ENCODE measurements around the gene PAFAH2.
"Not testable (repeated sequence)": the region's sequence is repeated elsewhere in the genome, so short reads cannot be mapped to it uniquely, and the experiment has no call there.

Gene PAFAH2

DNA sequence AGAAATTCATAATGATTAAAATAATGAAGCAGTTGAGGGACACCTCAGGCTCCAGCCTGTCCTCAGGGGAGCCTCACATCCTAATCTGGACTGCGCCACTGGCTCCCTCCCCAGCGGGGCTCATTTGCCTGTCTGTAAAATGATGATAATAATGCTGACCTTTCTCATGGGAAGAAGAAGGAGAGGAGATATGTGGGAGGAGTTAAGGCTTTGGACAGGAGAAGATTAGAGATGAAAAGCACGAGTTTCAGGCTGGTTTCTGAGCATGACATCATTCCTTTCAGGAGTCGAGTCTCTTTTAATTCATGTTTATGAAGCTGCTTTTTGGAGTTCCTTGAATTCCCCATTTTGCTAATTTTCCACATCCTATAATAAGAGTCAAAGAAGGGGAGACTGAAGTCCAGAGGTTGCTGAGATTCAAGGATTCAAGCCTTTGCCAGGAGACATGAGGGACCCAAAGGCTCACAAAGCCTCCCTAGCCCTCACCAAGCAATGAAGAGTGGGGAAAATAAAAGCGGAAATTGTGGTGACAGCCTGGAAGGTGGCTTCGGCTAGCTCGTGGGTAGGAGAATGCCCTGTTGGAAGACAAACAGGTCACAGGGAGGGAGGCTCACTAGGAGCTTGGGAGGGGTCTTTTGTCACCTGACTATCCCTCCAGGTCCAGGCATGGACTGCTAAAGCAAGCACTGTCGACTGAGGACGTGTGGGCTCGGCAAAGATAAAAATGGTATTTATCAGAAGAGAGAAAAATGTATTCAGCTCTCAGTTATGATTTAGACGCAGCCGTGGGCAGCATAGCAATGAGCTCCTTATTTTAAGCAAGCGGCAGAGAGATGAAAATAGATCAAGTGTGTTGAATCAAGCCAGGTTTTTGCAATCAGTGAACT lies 64.1 kb downstream of the PAFAH2 start:
- TF ChIP-seq, protein P1, sequence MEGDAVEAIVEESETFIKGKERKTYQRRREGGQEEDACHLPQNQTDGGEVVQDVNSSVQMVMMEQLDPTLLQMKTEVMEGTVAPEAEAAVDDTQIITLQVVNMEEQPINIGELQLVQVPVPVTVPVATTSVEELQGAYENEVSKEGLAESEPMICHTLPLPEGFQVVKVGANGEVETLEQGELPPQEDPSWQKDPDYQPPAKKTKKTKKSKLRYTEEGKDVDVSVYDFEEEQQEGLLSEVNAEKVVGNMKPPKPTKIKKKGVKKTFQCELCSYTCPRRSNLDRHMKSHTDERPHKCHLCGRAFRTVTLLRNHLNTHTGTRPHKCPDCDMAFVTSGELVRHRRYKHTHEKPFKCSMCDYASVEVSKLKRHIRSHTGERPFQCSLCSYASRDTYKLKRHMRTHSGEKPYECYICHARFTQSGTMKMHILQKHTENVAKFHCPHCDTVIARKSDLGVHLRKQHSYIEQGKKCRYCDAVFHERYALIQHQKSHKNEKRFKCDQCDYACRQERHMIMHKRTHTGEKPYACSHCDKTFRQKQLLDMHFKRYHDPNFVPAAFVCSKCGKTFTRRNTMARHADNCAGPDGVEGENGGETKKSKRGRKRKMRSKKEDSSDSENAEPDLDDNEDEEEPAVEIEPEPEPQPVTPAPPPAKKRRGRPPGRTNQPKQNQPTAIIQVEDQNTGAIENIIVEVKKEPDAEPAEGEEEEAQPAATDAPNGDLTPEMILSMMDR (conservative IDR thresholded peaks at IDR 0.05; ENCODE audit: low read depth, low read length) = no peak
- H3K4me3 ChIP-seq (ENCODE audit: low read depth, low read length) = no peak overlapping the region

DNA sequence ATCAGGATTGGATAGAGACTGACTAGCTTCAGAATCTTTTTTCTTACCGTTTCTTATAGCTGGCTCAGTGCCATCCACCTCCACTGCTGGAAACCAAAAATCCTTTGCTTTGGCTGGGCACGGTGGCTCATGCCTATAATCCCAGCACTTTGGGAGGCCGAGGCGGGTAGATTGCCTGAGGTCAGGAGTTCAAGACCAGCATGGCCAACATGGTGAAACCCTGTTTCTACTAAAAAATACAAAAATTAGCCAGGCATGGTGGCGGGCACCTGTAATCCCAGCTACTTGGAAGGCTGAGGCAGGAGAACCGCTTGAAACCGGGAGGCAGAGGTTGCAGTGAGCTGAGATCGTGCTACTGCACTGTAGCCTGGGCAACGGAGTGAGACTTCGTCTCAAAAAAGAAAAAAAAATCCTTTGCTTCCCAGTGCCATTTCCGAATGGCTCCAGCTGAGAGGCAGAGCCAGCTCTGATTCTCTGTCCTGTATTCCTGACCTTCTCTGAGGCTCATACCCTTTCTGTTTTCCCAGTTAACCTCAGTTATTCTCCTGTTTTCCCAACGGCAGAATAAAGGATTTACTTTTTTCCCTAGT lies 65.0 kb downstream of the PAFAH2 start:
- not testable (repeated sequence) for DNase-seq (ENCODE audit: low read depth); H3K4me3 ChIP-seq (ENCODE audit: low read depth, low read length)

More for the DNA sequence above, 64.1 kb downstream of the PAFAH2 start:
- no peak for DNase-seq (ENCODE audit: low read depth)

DNA sequence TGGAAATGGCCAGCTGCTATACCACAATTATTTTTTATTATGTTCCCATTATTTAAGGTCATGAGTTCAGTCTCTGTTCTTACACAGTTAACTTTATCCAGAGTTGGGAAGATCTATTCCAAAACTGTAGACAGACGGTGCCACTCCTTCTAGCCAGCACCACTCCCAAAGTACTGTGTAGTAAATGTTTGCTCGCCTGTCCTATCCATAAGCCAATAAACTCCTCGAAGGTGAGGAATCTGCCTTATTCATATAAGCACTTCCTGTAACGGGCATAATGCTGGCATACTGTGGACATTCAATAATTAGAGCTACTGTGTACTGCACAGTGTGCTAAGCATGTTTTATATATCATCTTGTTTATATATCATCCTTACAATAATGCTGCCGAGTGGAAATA lies 65.5 kb downstream of the PAFAH2 start:
- TF ChIP-seq, protein P1 (conservative IDR thresholded peaks at IDR 0.05; ENCODE audit: low read depth, low read length) = no peak
- DNase-seq (ENCODE audit: low read depth) = no peak
- H3K4me3 ChIP-seq (ENCODE audit: low read depth, low read length) = no peak overlapping the region

DNA sequence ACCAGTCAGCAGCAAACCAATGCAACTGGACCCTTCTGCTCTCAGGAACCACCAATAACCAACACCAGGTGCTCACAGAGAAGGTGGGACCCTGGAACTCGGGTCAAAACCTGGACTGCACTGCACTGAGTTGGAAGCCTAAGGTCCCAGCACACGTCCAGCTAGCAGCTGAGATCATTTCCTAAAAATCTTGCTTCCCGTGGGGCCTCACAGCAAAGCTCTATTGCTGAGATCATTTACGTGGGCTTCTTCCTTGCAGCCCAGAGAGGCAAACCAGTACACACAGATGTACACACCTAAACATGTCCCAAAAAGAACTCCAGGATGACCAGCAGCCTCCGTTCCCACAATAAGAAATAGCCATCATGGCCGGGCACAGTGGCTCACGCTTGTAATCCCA lies 68.8 kb downstream of the PAFAH2 start:
- DNase-seq (ENCODE audit: low read depth) = no peak
- no peak overlapping the region for H3K4me3 ChIP-seq (ENCODE audit: low read depth, low read length)
- TF ChIP-seq, protein P1 (conservative IDR thresholded peaks at IDR 0.05; ENCODE audit: low read depth, low read length) = no peak

DNA sequence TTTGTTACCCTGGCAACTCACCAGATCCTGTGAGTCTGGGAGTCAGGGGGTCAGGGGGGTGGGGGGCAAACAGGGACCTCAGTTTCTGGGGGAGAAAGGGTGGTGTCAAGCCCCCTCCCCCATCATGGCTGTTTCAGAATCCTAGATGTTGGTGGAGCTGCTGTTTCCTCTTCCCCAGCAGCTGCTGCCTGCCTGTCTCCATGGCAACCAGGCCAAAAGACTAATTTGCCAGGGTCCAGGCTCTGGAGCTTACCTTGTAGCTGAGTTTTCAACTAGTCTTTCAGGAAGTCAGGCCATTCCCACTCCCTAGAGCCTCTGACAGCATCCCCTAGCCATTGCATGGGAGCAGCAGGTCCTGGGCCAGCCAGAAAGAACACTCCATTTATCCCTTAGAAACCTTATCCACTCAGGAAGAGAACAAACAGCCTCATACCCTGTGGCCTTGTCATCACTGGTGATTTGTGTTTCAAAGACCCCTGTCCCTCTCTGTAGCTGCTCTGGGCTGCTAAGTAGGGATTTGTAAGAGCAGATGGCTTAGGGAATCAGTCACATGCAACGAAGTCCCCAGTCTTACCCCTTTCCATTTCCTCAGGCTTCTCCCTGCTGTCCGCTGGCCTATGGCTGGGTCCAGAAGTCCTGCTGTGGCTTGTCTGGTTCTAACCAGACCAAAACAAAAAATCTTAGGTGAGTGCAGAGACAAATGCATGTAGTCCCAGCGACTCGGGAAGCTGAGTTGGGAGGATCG lies 70.2 kb downstream of the PAFAH2 start:
- no peak overlapping the region for H3K4me3 ChIP-seq (ENCODE audit: low read depth, low read length)
- TF ChIP-seq, protein P1 (conservative IDR thresholded peaks at IDR 0.05; ENCODE audit: low read depth, low read length) = no peak
- DNase-seq (ENCODE audit: low read depth) = no peak

DNA sequence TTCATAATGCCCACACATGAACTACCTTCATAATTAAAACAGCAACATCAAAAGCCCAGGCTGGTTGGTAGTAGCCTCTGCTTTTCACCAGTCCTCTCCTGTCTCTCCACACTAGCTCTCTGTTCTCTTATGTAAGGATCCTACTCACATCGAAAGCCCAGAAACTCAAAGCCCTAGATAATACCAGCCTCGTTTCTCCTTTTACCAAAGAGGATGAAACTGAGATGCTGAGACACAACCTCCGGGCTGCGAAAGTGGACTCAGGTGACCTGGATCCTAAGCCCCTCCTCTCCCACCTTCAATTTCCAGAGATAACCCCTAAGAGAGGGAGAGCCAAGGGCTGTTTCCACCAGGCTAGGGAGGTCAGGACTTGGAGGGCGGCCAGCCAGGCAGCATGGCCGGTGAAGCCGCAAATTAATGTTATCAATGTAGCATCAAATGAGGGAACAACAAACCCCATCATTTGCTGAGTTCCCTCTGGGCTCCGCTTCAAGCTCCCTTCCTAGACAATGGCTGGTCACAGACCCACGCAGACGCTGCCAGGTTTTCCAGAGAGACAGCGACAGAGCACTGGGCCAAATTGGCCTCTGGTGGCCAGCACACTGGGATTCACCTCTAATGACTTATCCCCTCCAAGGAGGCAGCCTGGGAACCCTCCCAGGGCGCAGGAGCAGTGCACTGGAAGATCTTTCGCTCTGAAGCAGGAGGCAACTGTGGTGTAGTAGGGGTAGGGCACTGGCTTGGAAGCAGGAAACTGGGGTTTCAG lies 70.9 kb downstream of the PAFAH2 start:
- DNase-seq (ENCODE audit: low read depth) = no peak
- H3K4me3 ChIP-seq (ENCODE audit: low read depth, low read length) = no peak overlapping the region
- TF ChIP-seq, protein P1 (conservative IDR thresholded peaks at IDR 0.05; ENCODE audit: low read depth, low read length) = no peak

DNA sequence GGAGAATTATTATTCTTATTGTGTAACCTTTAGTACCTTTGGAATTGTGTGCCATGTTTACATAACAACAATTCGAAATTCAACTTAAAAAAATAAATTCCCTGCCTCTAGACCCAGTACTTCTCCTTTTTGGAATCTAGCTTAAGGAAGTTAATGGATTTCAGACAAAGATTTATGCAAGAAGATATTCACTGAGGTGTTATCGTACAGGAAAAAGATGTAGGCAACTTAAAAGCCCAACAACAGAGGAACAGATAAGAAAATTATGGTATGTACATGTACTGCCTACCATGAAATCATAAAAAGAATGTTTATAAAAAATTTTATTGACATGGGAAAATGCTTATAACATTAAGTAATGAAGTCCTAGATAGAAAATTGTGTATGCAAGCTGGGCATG lies 73.4 kb downstream of the PAFAH2 start:
- TF ChIP-seq, protein P1 (conservative IDR thresholded peaks at IDR 0.05; ENCODE audit: low read depth, low read length) = no peak
- DNase-seq (ENCODE audit: low read depth) = no peak
- no peak overlapping the region for H3K4me3 ChIP-seq (ENCODE audit: low read depth, low read length)

Data from choroid plexus epithelial cell (primary cell).